GM19463 (cell line): ENCODE measurements around the gene LRMDA.

Experiments
- ATAC-seq: cut with Tn5 transposase; IDR thresholded peaks from one replicate; pipeline ENCODE4 v1.9.1; 2021; ENCODE audit warnings: mild to moderate bottlenecking, moderate library complexity; ENCODE audit not compliant: unreplicated experiment

The LRMDA gene

DNA sequence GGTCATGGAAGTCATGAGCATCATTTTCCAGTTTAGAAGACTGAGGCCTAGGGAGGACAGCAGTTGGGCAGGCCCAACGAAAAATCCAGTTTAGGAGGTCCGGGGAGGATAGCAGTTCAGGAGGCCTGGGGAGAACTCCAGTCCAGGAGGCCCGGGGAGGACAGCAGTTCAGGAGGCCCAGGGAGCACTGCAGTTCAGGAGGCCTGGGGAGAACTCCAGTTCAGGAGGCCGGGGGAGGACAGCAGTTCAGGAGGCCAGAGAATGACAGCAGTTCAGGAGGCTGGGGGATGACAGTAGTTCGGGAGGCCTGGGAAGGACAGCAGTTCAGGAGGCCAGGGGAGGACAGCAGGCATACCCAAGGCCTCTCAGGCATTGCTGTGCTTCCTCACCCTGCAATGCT, 453.4 kb downstream of the LRMDA start:
- no peak for ATAC-seq

DNA sequence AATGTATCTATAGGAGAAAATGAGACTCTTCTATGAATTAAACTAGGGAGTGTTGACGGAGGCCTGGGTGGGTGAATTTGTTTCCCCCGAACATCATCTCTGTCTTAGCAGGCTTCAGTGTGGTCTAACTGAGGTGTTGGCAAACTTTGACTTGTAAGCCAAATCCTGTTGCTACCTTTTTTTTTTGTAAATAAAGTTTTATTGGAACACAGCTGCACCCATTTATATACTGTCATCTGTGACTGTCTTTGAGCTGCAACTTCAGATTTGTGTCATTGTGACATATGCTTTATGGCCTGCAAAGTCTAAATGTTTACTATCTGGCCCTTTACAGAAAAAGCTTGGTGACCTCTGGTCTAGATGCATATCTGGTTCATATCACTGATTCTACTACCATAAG, 455.9 kb downstream of the LRMDA start:
- ATAC-seq, result no peak

DNA sequence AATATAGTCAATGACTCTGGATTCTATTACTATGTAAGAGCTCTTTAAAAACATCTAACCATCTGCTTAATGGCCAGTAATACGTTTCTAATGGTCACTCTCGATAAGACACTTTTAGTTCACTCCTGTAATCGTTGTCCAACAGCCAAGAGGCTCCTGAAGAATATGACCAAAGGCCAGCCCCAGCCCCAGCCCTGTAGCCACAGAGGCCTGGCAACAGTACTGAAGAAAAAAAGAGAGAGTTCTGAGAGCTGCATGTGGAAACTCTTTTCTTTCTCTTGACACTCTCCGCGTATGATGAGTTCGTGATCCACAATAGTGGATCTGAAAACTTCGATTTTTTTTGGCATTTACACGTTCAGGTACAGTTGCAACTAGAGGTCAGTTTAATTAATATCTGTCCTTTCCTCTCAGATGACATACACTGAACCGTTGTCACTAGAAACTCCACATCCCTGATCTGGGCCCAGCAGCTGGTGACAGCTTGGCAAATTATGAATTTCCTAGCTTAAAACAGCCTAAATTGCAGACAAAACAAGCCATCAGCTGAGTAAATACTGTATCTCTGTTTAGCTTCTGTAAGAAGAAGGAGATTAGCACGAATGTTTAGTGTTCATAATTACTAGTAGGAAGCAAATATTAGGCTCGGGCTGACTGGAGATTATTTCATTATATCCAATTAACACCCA, 456.7 kb downstream of the LRMDA start:
- no peak for ATAC-seq

DNA sequence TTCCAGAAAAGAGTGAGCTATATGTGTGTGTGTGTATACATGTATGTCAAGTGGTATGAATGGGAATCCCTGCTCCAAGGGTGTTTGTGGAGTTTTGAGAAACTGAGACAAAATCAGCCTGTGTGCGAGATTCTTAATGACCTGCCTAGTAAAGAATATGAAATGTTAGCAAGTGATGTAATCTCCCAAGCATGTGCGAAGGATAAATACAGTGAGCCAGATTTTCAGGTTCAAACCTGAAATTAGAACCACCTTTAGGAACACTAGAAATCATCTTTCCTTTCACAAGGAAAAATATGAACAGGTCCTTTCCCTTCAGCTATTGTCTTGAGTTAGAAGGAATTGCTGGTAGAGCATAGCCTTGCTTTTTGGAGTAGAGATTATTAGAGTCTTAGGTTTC, 457.6 kb downstream of the LRMDA start:
- ATAC-seq, result no peak

DNA sequence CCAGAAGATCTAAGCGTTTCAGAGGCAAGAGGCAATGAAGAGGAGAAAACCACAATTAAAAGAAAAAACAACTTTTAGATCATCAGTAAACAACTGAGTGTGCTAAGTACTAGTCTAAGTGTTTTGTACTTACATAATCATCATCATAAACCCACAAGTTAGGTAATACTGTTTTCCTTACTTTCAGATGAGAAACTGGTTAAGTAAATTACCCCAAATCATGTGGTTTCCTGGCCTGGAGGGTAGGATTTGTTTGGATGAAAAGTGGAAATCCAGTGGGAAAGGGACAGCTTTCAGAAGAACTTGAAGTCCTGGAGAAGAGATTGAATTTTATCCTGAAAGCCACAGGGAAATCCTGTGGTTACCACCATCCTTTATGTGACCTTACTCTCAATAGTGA, 463.3 kb downstream of the LRMDA start:
- ATAC-seq, result no peak

DNA sequence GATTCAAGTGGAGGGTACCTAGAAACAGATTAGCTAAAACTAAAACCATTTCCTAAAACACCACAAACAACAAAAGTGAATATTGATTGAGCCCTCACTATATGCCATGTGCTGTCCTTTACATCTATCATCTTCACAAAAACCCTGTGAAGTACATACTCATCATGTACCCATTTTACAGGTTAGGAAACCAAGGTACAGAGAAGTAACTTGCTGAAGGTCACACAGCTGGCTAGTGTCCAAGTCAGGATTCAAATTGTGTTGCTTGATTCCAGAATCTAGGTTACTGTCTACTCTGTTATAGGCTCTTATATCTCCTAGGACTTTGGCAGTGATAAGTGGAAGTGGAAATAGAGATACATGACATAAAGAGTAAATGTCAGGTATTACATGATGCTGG, 463.8 kb downstream of the LRMDA start:
- no peak for ATAC-seq

DNA sequence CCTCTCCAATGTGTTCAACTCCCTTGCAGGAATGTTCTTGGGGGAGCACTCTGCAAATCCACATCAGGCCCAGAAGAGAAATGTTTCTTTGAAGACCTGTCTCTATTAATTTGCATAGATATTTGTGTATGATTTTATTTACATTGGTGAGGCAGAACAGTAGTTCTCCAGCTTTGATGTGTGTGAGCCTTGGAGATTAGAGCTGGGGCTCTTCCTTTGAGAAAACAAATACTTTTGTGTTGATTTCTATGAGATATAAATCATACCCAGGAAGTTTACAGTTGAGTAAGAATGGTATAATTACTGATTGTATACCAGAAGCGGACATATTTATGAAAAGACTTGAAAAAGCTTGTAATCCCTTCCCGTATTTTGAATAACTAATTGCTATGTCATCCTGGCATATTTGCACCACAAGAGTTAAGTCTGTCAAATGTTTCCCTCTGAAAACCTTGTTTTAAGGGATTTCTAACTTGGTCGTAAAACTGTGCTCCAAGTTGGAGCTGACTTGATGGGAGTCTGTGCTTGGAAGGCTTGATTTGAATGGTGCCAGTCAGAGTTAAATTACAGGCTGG, 468.5 kb downstream of the LRMDA start:
- no peak for ATAC-seq

DNA sequence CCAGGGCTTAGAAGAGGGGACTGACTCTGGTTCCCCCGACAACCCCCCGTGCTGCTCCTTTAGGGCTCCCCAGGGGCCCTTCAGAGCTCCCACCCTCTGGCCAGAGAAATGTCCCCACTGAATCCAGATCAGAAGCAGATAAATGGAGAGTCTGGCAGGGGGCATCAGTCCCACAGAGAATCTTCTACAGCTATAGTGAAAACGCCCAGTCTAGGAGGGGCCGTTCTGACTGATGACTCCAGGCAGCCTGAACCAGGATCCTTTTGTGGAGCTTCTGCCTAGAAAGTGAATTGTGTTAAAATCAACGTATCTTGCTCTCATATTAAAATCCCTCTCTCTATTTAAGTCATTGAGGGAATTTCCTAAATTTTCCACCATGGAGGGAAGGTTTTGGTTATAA, 471.4 kb downstream of the LRMDA start:
- no peak for ATAC-seq

DNA sequence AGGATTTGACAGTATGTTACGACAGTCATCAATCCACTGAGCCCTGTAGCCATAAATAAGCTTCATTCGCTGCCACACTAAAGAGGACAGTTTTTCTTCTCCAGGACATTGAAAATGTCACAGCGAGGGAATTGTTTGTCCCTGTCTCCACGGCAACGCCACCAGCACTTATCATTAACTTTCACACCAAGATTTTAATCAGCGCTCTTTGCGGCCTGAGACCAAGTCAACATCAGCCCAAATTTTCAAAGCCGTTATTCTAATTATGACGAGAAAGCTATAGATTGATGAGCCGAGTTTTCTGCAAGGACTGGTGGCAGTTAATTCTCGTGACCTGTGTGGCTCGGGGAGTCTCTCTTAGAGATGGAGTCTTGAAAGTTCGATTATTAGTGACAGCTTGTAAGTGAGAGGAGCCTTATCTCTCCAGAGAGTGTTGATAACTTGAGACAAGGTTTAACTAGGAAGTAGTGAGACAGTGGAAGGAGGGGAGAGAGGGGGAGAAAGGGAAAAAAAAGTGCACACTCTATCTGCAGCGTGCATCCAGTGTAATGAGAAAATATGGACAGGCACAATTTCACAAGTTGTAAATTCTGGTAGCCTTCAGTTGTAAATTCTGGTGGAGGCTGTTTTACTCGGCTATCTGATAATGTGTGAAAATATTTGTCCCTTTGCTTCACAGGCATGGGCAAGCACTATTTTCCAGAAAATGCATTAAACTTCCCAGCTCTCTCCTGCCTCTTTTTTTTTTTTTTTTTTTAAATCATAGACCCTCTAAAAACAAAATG, 473.3 kb downstream of the LRMDA start:
- no peak for ATAC-seq

DNA sequence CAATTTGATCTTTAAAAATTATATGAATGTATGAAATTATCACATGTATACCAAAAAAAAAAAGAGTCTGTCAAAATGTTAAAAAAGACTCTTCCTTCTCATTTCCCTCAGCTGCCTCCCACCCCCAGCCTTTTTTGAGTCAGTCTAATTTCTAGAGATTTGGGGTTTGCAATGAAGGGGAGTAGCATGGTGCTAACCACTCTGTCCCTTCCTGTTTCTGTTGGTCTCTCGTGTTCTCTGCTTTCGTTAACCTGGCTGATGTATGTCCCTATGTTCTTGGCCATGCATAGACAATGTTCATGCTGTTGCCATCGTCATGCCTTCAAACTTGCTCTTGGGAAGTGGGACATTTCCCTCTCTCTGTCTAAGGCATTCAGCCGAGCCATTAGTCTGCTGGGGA, 474.1 kb downstream of the LRMDA start:
- no peak for ATAC-seq

DNA sequence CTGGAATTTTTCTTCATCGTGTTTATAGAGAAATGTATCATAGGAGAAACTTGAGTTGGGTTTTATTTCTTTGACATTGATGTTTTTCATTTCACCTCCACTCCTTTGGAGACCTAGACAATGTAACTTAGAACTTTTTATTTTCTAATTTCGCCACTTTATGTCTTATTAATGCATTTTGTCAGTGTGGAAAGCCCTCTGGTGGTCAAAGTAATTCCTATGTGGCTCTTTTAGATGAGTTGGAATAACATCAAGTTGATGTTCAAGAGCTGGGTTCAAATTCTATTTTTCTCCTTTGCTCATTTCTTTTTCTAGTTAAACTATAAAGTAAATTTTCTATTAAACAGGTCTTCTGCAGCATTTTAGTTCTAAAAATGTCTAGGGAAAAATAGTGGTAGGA, 478.6 kb downstream of the LRMDA start:
- no peak for ATAC-seq

DNA sequence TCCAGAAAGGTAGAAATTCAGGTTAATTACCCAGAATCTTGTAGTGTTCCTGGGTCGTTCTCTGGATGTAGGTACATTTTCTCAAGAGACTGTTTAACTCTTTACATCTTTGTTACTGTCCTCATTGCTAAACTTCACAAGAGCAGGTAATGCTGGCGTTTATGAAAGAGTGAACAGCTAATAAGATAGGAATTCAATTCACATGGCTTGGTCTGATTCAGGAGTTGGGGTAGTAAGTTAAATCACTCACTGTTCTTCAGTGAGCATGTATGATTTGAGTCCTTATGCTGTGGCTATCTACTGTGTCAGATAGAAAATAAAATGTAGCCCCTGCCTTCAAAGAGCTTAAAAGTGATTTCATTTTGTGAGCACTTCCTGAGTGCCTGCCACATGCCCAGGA, 480.0 kb downstream of the LRMDA start:
- ATAC-seq, result no peak

DNA sequence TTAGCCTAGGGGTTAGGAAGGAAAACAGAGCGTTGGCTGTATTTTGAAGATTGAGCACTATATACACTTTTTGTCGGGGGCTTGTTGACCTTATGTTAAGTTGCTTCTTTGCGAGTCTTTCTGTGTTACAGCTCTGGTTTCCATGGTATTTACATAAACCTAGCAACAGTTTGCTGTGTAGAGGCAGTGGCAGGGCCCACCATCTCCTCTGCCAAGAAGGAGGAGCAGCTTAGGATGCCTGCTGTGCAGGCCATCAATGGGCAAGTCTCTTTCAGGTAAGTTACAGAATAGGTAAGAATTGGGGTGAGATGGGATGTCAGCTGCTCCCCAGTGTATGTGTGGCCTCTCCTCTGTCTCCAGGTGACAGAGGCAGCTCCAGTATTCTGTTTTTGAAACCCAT, 485.5 kb downstream of the LRMDA start:
- ATAC-seq, result no peak

DNA sequence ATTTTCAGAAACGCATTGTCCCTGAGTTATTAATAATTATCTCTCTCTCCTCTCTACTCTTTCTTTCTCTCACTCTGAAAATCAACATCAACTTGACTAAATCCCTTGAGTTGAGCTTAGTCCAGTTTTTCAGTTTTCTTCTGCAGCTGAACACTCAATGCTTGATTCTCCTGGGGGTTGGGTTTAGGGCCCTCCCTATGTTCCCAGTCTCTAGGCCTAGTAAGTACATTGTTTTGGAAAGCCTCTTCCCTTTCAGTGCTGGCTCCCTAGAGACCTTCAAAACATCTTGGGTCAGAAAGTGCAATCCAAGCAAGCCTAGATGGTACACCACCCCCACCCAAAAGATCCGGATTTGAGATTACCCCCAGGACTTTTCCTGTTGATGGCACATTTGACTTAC, 488.5 kb downstream of the LRMDA start:
- ATAC-seq, result no peak

DNA sequence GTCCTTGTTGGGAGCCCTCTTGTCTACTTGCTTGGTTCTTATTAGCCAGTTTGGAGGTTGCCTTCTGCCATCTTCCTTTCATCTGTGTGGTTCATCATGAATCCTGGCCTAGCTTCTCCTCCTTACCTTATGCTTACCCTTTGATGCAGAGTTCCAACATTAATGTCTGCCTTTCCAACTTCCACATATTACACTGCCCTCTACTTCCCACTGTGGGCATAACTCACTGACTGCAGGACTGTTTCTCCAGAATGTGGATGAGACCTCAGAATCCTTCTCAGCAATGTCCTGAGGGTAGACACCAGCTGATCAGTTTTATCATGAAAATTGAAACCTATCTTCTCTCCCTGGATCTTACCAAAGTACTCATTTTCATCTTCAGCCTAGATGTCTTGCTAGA, 491.0 kb downstream of the LRMDA start:
- ATAC-seq, result no peak

DNA sequence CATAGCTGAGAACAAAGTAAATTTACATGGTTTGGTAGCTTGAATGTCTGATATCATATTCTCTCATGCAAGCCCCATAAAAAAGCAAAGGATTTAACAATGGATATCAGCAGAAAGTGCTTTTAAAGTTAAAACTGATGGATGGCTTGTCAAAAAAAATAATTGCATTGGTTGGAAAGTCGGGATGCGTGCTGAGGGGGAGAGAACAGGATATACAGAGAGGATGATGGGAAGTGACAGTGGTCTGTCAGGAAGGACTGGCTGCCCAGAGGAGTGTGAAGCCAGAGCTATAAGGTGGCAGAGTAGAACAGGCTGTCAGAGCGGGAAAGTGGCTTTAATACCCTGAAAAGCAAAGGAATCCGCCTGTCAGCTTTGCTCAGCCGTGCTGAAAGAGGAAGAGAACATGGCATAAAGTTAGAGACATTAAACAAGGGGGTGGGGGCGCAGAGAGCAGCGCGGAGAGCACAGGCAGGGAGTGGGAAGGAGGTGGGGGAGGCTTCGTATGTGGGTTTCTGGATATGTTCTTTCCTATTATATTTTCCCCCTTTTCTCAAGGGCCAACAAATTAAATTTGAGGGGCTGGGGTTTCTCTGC, 493.0 kb downstream of the LRMDA start:
- ATAC-seq, result no peak

DNA sequence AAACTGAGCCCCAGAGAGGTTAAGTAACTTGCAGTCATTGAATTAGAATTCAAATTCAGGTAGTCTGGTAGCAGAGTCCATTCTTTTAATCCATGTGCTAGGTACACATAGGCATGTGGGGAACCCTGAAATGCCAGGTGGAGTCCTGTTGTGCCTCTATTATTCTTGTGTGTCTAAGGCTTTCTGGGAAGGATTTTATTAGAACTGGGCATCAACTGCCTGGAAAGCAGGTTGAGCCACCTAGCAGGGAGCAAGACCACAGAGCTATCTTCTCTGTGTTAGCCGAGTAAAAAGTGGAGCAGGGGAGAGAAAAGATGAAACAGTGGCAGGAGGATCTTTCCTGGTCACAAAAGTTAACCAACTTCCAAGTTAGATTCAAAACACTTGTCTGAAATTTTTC, 494.6 kb downstream of the LRMDA start:
- ATAC-seq, result no peak

DNA sequence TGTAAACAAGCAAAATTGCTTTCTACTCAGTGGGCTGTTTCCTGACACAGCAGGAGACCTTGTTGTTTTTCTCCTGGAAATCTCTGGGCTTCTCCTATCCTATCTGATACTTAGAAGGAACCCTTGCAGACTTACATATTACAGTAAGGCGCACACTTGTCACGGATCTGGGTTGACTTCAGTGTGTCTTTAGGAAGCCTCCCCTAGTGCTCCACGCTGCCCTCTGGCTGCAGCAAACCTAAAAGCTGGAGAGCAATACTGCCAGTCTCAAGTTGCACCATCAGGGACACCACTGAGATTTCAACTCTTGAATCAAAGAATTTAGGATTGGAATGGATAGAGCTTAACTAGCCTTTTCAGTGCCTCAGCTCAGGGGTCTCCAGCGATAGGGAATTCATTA, 495.3 kb downstream of the LRMDA start:
- ATAC-seq, result no peak

DNA sequence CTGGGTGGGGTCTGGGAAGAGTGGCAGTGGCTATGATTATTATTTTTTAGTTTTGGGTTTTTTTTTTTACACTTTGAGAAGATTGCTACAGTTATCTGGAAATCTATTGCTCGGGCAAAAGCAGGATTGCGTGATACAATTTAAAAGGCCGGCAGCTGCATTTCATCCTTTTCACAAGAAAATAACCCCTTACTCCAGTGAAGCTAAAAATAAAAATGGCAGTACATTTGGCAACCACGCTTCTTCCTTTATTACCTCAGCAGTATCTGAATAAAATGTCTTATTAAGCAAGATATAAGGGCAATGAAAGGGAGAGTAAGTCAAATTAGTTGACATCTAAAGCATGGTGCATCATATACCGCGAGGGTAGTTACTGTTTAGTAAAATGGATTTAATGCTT, 496.8 kb downstream of the LRMDA start:
- no peak for ATAC-seq

DNA sequence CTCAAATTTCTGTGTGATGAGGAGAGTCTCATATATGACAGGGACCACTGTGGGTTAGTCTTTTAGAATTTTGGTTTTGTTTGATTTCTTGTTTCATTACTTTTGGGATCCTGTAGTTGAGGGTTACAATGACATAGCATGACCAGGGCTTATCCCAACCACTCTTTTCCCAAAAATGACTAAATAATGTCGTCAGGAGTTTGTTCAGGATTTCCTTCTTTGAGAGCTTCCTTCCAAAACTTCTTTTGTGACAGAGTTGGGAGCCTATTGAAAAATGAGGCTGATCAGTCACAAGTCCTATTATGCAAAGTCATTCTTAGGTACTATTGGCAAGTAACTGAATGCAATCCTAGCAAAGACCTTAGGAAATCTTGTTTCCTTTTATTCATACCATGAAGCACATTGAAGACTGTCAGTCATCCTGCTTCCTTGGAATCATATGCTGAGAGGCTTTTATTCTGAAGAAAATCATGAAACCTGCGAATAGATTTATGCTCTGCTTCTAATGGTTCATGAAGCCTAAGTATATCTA, 498.3 kb downstream of the LRMDA start:
- ATAC-seq, result no peak

DNA sequence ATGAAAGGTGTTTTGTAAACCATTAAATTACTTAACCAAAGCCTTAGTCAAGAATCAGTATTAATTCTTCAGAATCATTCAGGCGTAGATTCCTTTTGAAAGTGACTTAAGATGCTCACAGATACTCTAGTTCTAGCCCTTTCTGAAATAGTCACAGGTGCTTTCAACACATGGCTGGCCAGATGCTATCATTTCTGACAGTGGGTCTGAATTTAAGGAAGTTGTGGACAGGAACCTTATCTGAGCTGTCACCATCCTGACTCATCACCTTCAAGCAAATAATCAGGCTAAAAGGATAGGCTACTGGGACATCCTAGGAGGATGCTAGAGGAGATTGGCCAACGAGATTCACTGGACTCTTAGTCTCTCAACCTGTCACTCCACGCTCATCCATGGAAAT, 501.5 kb downstream of the LRMDA start:
- ATAC-seq, result peak; percentile 66

DNA sequence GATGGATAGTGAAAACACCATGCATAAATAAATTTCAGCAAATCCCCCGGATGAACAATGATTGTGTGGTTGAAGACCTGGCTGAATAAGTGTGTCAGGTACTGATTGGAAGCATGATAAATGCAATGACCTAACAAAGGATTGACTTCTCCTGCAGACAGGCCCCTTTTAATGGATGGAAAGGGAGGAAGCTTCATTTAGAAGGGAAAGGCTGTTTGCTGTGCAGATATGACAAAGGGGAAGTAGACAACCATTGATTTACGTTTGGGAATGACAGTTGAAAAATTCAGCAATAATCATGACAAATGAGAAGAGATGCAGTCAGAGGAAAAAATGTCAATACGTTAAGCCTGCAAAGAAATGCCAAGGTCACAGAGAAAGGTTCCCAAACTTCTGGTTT, 503.8 kb downstream of the LRMDA start:
- ATAC-seq, result no peak
